Measurements from ENCODE around the gene A2M.

The A2M gene

DNA sequence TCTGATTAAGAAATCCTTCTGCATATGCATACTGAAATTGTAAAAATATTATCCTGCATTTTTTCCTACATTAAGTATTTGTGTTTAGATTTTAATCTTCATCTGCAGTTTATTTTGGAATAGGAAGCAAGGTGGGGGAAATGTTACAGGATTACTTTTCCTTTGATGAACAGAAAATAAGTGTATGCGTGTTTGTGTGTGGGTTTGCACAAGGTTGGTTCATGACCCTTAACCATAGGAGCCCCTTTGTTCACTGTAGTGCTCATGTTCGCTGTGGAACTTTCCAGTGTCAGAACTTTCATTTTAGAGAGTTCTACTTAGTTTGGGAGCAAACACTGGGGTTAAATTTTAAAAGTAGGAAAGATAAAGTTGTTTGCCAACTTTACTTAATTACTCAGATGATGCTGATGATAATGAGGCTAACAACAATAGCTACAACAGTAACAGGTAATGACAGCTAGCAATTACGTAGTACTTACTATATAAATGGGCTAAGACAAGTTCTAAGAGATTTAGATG, 6.4 kb upstream of the A2M start:
- DNase-seq (ENCODE audit: low read depth, low spot score), result no peak

GRCh38 chr12:9120487-9121184, 4.9 kb upstream of the A2M start:
- no peak for DNase-seq (ENCODE audit: low read depth, low spot score)

- DNase-seq (ENCODE audit: low read depth, low spot score), result no peak
These were observed 2.4 kb upstream of the A2M start for GRCh38 chr12:9118158-9118557.

GRCh38 chr12:9114946-9115345, 773 bp downstream of the A2M start:
- DNase-seq (ENCODE audit: low read depth, low spot score), result no peak

DNA sequence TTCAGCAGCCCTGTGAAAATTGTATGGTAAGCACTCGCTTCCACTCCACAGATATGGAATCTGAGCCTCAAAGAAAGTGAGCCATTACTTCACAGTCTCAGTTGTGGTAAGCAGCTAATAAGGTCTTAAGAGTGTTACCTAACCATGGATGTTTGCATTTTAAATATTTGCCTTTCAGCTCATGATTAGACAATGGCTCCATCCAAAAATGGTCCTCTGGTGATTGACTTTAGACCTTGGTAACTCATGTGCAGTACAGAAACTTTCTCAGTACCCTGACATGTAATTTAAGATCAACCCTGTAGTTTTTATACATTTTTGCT, 1.8 kb downstream of the A2M start:
- DNase-seq (ENCODE audit: low read depth, low spot score), result no peak

GRCh38 chr12:9113296-9113986, 2.3 kb downstream of the A2M start:
- no peak for DNase-seq (ENCODE audit: low read depth, low spot score)

DNA sequence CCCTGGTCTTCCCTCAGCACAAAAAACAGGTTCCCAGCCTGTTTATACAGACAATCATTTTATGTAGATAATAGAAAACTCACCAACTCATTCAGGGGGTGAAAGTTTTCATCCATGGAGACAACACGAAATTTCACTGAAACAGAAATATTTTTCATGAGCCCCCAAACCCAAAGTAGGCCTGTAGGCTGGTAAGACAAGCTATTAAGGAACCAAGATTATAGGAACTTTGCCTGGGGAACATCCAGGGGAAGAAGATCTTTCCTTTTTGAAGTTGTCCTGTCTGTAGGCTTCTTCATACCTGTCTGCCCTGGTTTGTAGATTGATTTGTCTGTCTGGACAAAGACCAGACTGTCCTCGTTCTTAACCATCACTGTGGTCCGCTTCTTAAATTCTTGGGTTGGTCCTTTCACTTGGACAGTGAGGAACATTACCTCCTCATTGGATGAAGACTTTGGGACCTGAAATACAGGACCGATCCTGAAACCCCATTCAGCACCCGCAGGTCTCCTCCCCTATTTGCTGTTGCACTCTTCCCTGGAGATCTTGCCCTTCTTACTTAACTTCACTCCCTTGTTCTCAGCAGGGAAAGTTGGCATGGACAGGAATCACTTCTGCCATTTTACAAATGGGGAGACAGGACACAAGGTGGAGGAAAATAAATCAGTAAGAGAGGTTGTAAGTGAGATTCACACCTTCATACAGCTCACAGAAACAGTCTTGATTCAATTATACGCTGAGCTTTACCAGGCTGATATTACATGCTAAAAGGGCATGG, 3.5 kb downstream of the A2M start:
- DNase-seq (ENCODE audit: low read depth, low spot score), result no peak

DNA sequence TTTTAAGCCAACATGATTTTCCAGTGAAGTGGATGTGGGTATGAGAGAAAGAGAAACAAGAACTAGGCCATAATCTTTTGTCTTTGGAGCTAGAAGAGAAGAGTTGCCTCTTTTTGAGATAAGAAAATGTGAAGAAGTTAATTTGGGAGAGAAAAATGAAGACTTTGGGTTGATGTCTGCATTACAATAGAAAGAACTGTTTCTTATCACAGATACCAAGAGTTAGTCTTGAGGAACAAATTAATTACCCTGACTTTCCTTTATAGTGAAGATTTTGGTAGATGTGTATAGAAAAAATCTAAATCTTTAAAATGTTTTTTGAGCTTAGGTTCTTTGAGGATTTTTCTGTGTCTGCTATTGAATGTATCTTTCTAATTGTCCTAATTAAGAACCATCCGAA, 4.2 kb downstream of the A2M start:
- DNase-seq (ENCODE audit: low read depth, low spot score), result no peak

DNA sequence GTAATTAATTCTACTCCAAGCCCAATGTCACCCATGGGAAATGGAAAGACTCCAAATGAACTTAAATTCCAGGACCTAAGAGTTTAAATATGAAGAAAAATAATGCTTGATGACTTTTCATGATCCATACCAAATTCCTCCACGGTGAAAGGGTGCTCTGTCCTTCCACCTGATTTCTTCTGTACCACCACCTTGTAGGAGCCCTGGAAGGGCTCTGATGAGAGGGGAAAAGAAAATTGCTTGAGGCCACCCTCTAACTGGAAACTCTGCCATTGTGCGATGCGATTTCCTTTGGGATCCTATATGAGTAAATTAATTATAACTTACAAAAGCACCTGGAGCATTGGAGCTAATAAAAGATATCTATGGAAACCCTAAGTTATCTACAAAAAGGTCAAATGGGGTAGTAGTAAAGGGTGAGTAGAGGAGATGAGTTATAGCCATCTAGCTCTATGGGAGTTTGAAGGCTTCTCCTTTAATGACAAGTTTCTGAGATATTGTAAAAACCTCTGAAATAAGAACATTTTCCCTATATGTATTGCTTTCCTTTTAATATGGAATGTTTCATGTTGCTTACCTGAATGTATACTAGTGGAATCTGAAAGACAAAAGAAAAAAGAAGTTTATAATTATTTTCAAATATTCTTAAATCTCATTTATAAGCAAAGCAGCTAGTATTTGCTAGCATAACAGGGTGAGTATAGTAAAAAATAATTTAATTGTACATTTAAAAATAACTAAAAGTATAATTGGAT, 5.8 kb downstream of the A2M start:
- DNase-seq (ENCODE audit: low read depth, low spot score), result no peak

GRCh38 chr12:9109213-9109522, 6.6 kb downstream of the A2M start:
- DNase-seq (ENCODE audit: low read depth, low spot score), result no peak

GRCh38 chr12:9108504-9109212, 7.1 kb downstream of the A2M start:
- no peak for DNase-seq (ENCODE audit: low read depth, low spot score)

DNA sequence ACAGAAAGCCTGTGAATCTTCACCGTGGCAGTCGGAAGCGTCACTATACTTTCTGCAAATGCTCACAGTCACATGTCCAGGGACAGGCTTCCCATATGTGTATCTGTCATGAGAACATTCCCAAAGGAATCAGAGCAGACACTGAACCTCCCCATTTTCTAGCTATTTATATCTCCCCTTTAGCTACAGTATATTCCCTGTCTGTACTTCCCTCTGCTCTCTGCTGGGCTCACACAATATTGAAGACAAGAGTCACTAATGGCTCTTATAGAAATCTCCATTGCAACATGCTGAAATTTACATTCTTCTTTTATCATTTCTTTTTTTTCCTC, 8.2 kb downstream of the A2M start:
- DNase-seq (ENCODE audit: low read depth, low spot score), result no peak

DNA sequence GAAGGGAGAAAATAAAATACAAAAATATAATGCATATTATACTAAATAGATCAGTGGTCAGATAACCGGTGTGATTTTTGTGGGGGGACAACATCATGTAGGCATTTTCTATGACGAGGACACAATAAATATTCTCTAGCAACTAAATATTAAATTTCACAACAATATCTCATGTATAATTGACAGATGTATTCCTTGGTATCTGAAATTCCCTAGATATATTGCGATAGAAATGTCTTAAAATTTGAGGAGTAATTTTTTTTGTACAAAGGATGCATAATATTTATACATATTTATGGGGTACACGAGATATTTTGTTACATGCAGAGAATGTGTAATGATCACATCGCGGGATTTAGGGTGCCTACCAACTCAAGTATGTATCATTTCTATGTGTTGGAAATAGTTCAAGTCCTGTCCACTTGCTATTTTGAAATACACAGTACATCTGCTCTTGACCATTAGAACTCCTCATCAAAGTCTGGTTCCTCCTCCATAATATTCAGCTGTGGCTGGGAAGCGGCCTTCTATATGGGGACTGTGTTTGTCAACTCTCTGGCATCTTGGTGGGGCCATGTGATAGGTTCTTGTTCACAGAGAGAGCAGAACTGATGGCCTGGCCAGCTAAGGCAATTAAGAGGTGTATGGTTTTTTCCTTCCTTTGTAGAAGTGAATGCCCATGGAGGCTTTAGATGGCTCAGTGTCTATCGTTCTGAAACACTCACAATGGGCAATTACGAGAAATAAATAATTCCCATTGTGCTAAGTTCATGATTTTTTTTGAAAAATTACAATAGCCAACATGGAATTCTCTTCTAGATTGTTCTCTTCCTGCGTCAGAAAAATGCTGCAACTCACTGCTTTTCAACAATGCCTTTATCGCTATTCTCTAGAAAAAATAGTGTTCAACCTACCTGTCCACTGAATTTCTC, 8.8 kb downstream of the A2M start:
- DNase-seq (ENCODE audit: low read depth, low spot score), result no peak

DNA sequence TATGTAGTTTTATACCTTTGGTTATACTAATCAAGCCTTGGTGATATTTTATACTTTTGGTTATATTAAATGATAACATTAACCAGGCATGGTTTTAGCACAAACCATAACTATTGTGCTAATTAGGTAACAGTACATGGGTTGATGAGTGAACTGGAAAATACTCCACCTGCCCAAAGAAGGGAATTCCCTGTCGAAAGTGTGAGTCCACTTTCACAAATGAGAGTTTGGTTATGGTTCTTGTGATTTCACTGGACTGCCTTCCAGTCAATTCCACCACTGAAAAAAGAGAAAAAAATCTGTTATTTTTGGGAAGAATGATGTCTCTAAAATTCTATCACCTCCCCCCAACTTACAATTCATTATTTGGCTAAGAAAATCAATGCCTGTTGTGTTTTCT, 9.7 kb downstream of the A2M start:
- DNase-seq (ENCODE audit: low read depth, low spot score), result no peak

- no peak for DNase-seq (ENCODE audit: low read depth, low spot score)
These were observed 10.8 kb downstream of the A2M start for GRCh38 chr12:9104767-9105423.

DNA sequence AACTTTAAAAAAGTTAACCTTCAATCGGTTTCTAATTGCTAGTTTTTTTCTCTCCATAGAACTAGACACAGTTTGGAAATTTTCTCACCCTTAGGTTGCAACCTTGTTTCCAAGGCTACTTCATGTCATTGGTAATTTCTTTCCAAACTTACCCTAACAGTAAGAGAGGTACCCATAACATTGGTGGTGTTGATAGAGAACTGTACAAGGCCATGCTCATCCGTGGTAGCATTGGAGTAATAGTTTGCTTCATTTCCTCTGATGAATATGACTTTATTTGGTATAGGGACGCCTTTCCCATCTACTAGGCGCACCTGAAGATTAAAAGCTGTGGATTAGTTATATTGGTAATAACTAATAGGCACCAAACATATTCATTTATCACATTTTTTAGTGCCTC, 11.6 kb downstream of the A2M start:
- no peak for DNase-seq (ENCODE audit: low read depth, low spot score)

DNA sequence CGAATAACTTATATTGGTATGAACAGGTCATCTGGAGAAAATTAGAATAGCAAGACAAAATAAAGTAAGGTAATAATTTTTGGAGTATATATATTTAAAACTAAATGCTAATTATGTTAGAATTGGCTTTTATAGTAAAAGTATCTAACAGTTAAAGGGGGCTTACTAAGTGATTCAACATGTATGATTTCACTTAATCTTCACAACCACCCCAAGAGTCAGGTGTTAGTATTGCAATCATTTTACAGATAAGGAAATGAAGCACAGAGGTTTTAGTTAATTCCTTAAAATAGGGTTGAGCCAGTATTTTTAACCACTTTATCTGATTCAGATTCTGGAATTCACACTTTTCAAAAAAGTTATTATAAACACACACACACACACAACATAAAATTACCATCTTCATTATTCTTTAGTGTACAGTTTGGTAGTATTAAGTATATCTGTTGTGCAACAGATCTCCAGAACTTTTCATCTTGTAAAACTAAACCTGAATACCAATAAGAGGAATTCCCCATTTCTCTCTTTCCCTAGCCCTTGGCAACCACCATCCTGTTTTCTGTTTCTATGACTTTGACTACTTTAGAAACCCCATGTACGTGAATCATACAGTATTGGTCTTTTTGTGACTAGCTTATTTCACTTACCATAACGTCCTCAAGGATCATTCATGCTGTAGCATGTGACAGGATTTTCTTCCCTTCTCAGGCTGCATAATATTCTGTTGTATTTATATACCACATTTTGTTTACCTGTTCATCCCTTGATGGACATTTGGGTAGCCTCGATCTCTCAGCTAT, 12.5 kb downstream of the A2M start:
- no peak for DNase-seq (ENCODE audit: low read depth, low spot score)

GRCh38 chr12:9101018-9101687, 14.6 kb downstream of the A2M start:
- no peak for DNase-seq (ENCODE audit: low read depth, low spot score)

Measured in smooth muscle cell of the brain vasculature (primary cell).